ENCODE results near the gene MUC5AC. TPM values are rescaled to one million over a fixed set of nuclear protein-coding genes. Genes with fewer than 3 reads are reported as not detected.

The MUC5AC gene
- total RNA-seq, 1 donor, result under 0.01 TPM

Other genes starting within 250 kb of the MUC5AC start
- 8.2 TPM for gene CHID1, start 247.1 kb upstream of the MUC5AC start, total RNA-seq
- gene AP2A2, start 232.1 kb upstream of the MUC5AC start, total RNA-seq, result 40.0 TPM
- gene MUC6, start 121.2 kb upstream of the MUC5AC start, total RNA-seq, result under 0.01 TPM
- not detected for gene MUC2, start 83.1 kb upstream of the MUC5AC start, total RNA-seq
- under 0.01 TPM for gene MUC5B, start 65.1 kb downstream of the MUC5AC start, total RNA-seq
- 18.3 TPM for gene TOLLIP, start 151.7 kb downstream of the MUC5AC start, total RNA-seq
- 0.10 TPM for gene BRSK2, start 232.0 kb downstream of the MUC5AC start, total RNA-seq